Measurements from ENCODE around the gene IER5L. TPM values are rescaled to one million over a fixed set of nuclear protein-coding genes. Genes with fewer than 3 reads are reported as not detected.
"Not testable (repeated sequence)": the region's sequence is repeated elsewhere in the genome, so short reads cannot be mapped to it uniquely, and the experiment has no call there.

Gene IER5L
- polyA plus RNA-seq, 10 donors = 2.6 to 7.0 (median 3.6) TPM

GRCh38 chr9:129163753-129164152 lies 14.3 kb downstream of the IER5L start:
- DNase-seq = no peak

DNA sequence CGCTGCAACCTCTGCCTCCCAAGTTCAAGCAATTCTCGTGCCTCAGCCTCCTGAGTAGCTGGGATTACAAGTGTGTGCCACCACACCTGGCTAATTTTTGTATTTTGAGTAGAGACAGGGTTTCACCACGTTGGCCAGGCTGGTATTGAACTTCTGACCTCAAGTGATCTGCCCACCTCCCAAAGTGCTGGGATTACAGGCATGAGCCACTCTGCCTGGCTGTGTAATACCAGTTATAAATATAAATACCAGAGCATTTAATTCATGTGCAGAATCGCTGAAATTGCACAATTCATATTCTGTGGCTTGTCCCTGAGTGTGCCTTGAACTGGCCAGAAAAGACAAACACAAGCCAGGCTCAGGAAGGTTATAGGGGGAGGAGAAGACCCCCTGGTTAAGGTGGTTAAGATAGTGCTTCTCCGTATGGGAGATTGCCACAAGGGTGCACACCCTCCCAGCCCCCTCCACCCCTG lies 14.8 kb downstream of the IER5L start:
- not testable (repeated sequence) for DNase-seq

DNA sequence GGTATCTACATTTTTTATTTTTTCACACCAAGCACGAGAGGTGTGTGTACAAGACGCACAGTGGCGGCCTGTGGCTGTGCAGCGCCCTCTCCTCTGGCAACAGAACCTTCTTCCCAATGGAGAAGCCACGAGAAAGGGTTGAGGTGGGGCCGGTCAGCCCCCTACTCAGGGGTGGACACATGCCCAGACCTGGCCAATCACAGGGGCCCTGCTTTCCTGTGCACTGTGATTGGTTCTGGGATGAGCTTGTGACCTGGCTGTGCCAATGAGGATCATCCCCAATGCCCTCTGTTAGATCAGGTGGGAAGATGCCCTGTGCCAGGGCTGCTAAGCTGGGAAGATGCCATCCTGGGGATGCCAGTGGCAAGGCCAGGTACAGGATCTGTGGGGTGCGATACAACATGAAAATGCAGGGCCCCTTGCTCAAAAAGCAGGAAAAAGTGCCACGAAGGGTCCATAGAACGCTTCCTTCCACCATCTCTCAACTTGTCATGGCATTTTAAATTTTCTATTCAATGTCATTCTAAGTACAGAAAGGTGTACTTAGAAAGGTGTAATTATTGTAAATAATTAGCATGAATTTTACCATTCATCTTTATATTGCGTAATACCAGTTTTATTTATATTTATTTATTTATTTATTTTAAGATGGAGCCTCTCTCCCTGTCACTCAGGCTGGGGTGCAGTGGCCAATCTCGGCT lies 15.4 kb downstream of the IER5L start:
- no peak for DNase-seq

GRCh38 chr9:129161534-129161837 lies 16.6 kb downstream of the IER5L start:
- DNase-seq = no peak

DNA sequence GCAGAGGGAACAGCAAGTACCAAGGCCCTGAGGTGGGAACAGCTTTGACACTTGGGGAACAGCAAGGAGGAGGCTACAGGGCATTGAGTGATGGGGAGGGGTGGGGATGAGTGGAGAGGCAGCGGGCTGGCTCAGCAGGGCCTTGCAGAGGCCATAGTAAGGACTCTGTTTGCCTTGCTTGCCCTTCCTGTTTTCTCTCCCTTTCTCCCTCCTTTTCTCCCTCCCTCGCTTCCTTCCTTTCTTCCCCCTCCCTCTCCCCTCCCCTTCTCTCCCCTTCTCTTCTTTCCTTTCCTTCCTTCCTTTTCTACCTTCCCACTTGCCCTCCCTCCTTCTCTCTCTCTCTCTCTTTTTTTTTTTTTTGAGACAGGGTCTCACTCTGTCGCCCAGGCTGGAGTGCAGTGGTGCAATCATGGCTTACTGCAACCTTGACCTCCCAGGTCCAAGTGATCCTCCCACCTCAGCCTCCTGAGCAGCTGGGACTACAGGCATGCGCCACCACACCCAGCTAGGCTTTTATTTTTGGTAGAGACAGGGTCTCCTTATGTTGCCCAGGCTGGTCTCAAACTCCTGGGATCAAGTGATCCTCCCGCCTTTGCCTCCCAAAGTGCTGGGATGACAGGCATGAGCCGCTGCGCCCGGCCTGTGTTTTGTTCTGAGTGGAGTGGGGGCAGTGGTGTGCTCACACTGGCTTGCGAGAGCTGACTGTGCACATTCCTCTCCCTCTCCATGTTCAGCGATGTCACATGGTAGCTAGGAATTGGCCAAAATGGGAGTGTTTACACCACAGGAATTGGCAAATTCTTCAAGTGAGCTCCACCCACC lies 17.1 kb downstream of the IER5L start:
- DNase-seq = no peak

DNA sequence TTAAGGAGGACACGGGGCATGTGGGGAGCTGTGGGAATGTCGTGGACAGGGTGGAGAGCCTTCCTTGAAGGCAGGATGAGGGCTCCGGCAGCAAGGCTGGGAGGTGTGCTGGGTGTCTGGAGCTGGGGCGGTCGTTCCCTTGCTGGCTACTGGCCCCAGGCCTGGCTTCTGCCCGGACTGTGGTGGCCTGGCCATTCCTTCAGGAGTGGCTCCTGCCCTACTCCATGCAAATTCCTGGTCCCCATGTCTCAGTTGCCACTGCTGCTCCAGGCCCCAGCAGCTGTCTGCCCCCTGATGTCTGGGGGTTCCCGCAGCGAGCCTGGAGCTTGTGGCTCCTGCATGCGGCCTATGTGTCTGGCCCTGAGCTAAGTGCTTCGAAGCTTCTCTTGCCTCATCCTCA lies 21.9 kb downstream of the IER5L start:
- no peak for DNase-seq

DNA sequence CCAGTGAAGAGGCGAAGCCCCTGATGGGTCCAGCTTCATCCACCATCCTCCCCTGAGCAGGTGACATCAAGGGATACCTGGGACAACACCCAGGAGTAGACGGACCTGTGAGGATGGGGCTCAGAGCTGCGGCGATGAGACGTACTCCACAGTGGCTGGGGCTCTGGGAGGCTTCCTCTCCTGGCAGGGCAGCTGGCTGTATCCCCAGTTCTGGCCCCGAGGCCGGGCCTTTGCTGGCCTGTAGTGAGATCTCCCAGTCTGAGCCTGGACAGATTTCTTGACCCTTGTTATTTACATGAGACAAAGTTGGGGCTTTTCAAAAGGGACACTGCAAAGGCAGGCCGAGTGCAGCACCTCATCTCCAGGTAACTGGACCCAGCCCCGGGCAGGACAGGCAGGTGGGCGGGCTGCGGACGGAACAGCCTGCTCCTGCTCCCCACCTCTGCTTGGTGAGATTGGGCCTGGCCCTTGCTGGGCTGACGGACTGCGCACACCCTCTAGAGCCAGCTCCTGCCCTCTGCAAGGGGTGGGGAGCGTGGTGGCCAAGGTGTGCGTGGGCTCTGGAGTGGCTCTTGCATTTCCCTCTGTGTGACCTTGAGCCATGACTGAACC lies 23.1 kb downstream of the IER5L start:
- DNase-seq = no peak

DNA sequence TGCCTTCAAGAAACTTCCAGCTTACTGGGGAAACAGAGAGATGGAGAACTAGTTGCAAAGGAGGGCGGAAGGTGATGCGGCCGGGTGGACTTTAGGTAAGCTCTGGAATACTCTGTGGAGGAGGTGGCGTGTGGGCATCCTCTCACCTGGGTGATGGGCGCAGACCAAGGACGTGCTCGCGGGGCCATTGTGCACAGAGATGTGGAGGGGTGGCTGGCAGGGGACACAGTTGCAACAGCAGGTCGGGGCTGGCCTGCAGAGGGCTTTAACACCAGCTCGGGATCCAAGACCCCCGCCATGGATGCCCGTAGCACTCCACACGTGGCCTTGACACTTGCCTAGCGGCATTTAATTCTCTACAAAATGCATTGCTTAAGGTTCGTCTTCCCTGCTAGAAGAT lies 26.6 kb downstream of the IER5L start:
- DNase-seq = no peak

- DNase-seq = no peak
Observed at GRCh38 chr9:129150672-129151211, 27.3 kb downstream of the IER5L start.

DNA sequence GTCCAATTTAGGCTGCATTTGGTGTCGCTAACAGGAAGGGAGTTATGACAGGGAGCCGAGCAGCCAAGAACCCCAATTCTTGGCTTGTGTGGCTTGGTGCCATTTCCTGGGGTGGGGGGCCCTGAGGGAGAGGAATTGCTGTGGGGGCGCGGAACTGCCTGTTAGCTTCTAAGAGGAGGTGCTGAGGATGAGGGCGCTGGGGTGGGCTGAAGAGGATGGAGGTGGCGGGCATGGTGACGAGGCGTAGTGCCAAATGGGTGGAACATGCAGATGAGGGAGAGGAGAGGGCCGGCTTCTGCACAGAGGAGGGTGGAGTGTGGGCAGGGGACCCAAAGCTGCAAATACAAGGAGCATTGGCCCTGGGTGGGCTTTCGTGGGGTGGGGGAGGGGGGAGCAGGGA lies 27.9 kb downstream of the IER5L start:
- no peak for DNase-seq

GRCh38 chr9:129149442-129149841 lies 28.6 kb downstream of the IER5L start:
- no peak for DNase-seq

- DNase-seq = no peak
Observed at GRCh38 chr9:129148463-129149204, 29.4 kb downstream of the IER5L start.

- DNase-seq = peak; percentile 70 to 86 (median 71)
Observed at GRCh38 chr9:129146441-129146941, 31.6 kb downstream of the IER5L start.

DNA sequence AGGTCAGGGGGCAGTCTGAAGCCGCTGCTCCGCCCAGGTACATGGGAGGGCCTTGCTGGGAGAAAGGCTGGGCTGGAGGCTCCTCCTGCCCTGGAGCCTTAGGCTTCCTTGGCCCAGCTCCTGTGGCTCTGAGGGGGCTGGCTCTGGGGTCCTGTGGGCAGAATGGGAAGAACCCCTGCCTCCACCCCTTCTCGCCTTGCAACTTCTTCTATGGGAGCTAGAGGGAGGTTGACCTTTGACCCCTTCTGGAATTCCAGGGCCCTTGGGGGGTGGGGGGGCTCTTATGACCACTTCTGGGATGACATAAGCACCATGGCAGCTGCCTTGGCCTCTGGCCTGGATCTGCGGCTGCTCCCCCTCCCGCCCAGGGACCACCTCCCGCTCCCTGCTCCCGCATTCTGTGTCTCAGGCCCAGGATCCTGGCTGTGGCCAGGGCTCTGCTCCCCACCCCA lies 32.2 kb downstream of the IER5L start:
- DNase-seq = peak; percentile 90 to 94 (median 90)

- DNase-seq = no peak
Observed at GRCh38 chr9:129145316-129145715, 32.7 kb downstream of the IER5L start.

- peak; percentile 87 to 93 (median 90) for DNase-seq
Observed at GRCh38 chr9:129143031-129143927, 34.8 kb downstream of the IER5L start.

DNA sequence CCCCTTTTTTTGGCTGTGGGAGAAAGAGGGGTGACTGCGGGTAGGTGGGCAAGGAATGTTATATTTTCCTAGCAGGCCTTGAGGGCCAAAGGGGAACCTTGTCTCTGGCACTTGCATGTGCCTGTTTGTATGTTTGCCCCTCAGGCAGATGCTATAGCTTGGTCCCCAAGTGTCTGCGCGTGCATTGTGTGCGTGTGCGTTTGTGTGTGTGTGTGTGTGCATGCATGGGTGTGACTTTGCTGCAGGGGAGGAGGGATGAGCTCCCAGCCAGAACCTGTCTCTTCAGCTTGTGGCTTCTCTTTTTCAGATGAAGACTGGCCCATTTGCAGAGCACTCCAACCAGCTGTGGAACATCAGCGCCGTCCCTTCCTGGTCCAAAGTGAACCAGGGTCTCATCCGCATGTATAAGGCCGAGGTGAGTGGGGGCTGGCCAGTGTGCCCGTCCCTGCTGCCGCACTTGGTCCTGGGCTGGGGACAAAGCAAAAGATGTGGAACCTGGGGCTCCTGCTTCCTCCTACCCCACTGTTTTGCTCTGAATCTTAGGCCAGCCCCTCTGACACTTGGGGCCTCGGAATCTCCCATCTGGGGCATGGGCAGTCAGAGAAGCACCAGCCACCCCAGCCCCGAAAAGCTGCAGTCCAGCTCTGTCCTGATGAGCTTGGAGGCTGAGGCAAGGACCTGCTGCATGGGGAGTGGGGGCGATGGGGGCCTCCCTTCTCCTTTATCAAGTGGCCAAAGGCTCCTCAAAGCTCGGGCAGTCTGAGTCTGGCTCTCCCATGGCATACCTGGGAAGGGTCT lies 35.7 kb downstream of the IER5L start:
- DNase-seq = peak in 1 of 3 donors; percentile 55

- peak; percentile 86 to 93 (median 90) for DNase-seq
Observed at GRCh38 chr9:129141066-129142041, 36.7 kb downstream of the IER5L start.

Data from muscle of back (tissue), 11 donors.